Measurements from ENCODE around the gene ARHGAP15.
A peak's percentile ranks its signal among the peaks of the same experiment; 100 is the strongest.

The ARHGAP15 gene

GRCh38 chr2:143171817-143172216 lies 42.6 kb downstream of the ARHGAP15 start:
- DNase-seq (ENCODE audit: low spot score), result peak; percentile 19

DNA sequence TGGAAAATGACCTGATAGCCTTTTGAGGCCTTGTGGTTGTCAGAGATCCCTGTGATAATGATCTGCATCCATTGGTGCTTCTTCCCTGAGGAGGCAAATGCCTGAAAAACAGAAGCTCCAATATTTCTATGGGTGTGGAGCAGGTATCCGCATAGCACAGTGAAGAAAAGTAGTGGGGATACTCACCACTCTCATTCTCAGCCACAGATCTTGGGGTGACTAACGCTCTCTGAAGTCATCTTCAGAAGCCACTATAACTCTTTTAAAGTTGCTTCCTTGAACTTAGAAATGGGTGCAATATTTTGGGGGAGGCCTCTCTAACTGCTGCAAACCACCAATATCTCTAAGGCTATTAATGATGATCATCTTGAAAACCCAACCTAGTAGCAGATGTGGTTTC lies 46.2 kb downstream of the ARHGAP15 start:
- no peak for DNase-seq (ENCODE audit: low spot score)

GRCh38 chr2:143176606-143177005 lies 47.4 kb downstream of the ARHGAP15 start:
- DNase-seq (ENCODE audit: low spot score), result no peak

DNA sequence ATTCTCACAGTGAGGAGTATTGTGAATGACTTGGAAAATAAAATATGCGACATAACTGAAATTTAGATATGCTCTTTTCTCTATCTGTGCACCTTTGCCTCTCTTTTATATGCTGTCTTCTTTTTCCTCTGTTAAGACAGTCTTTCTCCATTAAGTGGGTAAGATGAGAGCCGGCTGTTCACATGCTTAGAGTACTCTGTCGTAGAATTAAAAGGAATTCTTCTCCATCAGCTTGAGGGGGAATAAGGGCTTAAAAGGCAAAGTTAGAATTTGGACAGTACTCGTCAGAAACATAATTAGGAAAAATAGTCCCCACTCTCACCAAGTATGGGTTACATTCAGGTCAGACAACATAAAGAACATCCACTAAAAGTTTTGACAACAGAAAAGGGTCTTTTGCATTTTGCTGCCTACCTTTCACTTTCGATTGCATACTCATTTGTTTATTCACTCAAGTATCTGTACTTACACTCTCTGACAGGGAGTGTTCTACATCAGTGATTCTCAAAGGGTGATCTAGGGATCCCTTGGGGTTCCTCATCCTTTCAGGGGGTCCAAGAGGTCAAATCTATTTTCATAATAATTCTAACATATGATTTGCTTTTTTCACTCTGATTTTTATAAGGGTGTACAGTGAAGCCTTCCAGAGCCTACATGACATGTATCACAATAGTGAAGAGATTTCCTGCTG lies 48.0 kb downstream of the ARHGAP15 start:
- no peak for DNase-seq (ENCODE audit: low spot score)

DNA sequence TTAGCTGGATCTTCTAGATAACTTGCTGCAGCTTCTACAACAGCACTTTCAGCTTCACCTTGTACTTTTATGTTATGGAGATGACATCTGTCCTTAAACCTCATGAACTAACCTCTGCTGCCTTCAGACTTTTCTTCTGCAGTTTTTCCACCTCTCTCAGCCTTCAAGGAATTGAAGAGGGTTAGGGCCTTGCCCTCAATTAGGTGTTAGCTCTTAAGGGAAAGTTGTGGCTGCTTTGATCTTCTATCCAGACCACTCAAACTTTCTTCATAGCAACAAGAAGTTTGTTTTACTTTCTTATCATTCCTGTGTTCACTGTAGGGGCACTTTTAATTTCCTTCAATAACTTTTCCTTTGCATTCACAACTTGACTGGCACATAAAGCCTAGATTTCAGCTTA lies 52.3 kb downstream of the ARHGAP15 start:
- no peak for DNase-seq (ENCODE audit: low spot score)

- no peak for DNase-seq (ENCODE audit: low spot score)
These were observed 53.4 kb downstream of the ARHGAP15 start for GRCh38 chr2:143182649-143183048.

GRCh38 chr2:143183804-143184463 lies 54.7 kb downstream of the ARHGAP15 start:
- no peak for DNase-seq (ENCODE audit: low spot score)

- no peak for DNase-seq (ENCODE audit: low spot score)
These were observed 57.7 kb downstream of the ARHGAP15 start for GRCh38 chr2:143186876-143187275.

DNA sequence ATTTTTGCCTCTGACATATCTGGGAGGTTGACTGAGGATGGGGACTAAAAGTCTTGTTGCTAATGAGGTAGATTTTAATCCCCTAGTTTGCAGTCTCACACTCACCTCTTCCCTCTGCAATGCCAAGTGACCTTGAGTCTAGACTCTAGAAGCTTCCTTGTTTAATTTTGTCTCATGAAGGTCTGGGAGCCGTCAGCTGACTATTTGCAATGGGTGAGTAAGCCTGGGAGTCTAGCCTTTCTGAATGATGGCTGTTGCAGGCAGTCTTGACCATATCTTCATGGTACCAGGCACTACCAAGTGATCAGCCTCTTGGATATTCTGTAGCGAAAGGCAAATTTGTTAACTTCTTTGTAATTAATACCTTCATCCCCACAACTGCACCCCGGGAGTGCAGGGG lies 61.2 kb downstream of the ARHGAP15 start:
- no peak for DNase-seq (ENCODE audit: low spot score)

- DNase-seq (ENCODE audit: low spot score), result no peak
These were observed 62.9 kb downstream of the ARHGAP15 start for GRCh38 chr2:143192106-143192505.

GRCh38 chr2:143192716-143193115 lies 63.5 kb downstream of the ARHGAP15 start:
- peak; percentile 2 for DNase-seq (ENCODE audit: low spot score)

- DNase-seq (ENCODE audit: low spot score), result peak; percentile 59
These were observed 63.9 kb downstream of the ARHGAP15 start for GRCh38 chr2:143193121-143193520.

DNA sequence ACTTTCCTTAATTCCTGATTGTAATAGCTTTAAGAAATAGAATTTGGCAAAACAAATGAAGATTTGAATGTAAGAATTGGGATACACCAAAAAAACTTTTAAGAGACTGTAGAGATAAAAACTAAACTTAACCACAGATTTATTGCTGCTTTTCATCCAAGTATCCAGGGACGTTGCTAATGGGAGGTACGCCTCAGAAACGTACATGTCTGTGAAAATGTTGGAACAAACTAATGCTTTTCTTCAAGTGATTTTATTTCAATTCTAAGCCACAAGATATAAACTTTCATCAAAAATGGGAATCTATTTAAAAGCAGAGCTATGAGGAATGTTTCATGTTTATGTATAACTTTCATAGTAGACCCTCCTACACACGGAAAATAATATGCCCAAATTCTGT lies 66.3 kb downstream of the ARHGAP15 start:
- DNase-seq (ENCODE audit: low spot score), result no peak

- DNase-seq (ENCODE audit: low spot score), result no peak
These were observed 74.8 kb downstream of the ARHGAP15 start for GRCh38 chr2:143204062-143204461.

GRCh38 chr2:143205106-143205764 lies 76.0 kb downstream of the ARHGAP15 start:
- no peak for DNase-seq (ENCODE audit: low spot score)

GRCh38 chr2:143209570-143210445 lies 80.6 kb downstream of the ARHGAP15 start:
- DNase-seq (ENCODE audit: low spot score), result no peak

- no peak for DNase-seq (ENCODE audit: low spot score)
These were observed 81.2 kb downstream of the ARHGAP15 start for GRCh38 chr2:143210446-143210819.

DNA sequence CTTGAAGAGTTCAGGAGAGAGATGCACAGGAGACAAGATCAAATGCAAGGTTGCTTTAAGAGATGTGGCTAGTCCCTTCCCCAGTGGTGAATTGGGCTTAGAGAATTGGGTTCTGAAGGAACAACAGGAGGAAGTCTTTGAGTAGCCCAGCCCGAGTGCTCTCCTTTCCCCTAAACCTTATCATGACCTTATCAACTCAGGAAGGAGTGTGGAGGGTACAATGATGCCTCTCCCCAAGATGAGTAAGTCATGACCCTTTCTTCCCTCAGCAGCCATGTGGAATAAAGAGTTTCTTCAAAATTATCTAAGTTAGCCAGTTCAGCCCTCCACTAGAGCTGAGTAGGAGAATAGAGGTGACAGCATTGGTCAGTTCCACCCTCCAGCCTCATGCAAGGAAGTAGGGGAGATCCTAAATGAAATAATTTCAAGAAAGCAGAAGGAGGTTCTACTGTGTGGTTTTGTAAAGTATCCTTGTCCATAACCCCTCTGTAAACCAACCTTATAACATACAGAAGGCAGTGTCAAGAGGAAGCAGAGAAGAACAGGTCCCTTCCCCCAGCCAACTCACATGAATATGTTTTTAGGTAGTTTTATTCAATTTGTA lies 88.4 kb downstream of the ARHGAP15 start:
- DNase-seq (ENCODE audit: low spot score), result no peak

- DNase-seq (ENCODE audit: low spot score), result no peak
These were observed 89.4 kb downstream of the ARHGAP15 start for GRCh38 chr2:143218621-143219020.

- no peak for DNase-seq (ENCODE audit: low spot score)
These were observed 90.0 kb downstream of the ARHGAP15 start for GRCh38 chr2:143219266-143219665.

GRCh38 chr2:143223556-143223955 lies 94.3 kb downstream of the ARHGAP15 start:
- DNase-seq (ENCODE audit: low spot score), result no peak

DNA sequence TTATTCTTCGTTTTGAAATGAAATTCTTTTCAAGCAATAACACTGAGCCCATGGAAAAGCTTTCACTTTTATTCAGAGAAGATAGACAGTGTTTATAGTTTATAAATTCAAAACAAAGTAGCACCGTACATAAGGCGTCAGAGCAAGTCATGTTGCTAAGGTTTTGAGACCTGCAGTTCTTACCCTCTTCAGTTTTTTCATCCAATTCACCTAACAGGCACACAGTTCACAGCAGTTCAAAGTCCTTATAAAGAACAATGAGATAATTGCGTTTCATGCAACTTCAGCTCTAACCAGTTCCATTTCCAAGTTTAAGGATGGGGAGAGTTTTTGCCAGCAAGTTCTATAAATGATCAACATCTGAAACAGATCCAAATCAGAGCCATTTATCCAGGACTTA lies 96.7 kb downstream of the ARHGAP15 start:
- DNase-seq (ENCODE audit: low spot score), result no peak

Measured in cerebellar cortex (tissue), 1 donor.